Measurements from ENCODE around the gene SMARCE1. TPM values are rescaled to one million over a fixed set of nuclear protein-coding genes. Genes with fewer than 3 reads are reported as not detected.

Gene SMARCE1
- polyA plus RNA-seq, 1 donor (not counting 4 experiments of a cell fraction or from before 2014, with no cell fraction given), result 60.6 TPM

DNA sequence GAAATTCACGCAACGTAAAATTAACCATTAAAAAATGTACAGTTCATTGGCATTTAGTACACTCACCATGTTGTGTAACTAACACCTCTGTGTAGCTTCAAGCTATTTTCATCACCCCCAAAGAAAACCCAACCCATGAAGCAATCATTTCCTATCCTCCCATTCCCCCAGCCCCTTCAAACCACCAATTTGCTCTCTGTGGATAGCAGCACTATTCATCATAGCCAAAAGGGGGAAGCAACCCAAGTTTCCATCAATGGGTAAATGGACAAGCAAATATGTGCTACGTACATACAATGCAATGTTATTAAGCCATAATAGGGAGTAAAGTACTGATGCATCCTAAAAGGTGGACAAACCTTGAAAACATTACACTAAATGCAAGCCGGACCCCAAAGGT, 28.3 kb upstream of the SMARCE1 start:
- Histone ChIP-seq H2AFZ (ENCODE audit: control insufficient read depth, low read length) (no peak overlapping the region), H3K4me1 (ENCODE audit: control insufficient read depth, extremely low read depth, insufficient read depth, low read length) (peaks cover 6% of the 10 kb centered on the region), H3K9ac (ENCODE audit: control insufficient read depth, extremely low read depth, insufficient read depth, low read length) (no peak overlapping the region), H3K9me1 (ENCODE audit: control insufficient read depth, extremely low read depth, insufficient read depth, low read length) (no peaks in the 10 kb centered on the region), H3K36me3 (ENCODE audit: control insufficient read depth in 2 of 2, extremely low read depth in 1 of 2, insufficient read depth in 2 of 2, low read length in 2 of 2) (no peaks in the 10 kb centered on the region), H4K20me1 (ENCODE audit: control insufficient read depth, extremely low read depth, insufficient read depth, low read length) (no peaks in the 10 kb centered on the region), H3K9me3 (ENCODE audit: control insufficient read depth, low read depth, low read length) (no peaks in the 10 kb centered on the region), H3K27ac (ENCODE audit: control insufficient read depth, insufficient read depth, low read length) (no peak overlapping the region), H3K27me3 (ENCODE audit: control insufficient read depth, extremely low read depth, insufficient read depth, low read length) (peaks cover 17% of the 10 kb centered on the region), H3K4me3 (ENCODE audit: control insufficient read depth in 2 of 3, extremely low read depth in 1 of 3, insufficient read depth in 2 of 3, low read depth in 1 of 3, low read length in 3 of 3) (no peak overlapping the region), H3K4me2 (ENCODE audit: control insufficient read depth, extremely low read depth, insufficient read depth, low read depth, low read length) (no peak overlapping the region), H3K79me2 (ENCODE audit: control insufficient read depth, insufficient read depth, low read length) (no peaks in the 10 kb centered on the region)
- FAIRE-seq, result no peak
- dilution Hi-C loops (cut with MboI; ENCODE audit: extremely low pct_ligation_motif_present, low sequenced_read_pairs), result no loop called here
- no peak for TF ChIP-seq EZH2 (IDR thresholded peaks at IDR 0.05; ENCODE audit: low read length)
- TF ChIP-seq, protein P1, sequence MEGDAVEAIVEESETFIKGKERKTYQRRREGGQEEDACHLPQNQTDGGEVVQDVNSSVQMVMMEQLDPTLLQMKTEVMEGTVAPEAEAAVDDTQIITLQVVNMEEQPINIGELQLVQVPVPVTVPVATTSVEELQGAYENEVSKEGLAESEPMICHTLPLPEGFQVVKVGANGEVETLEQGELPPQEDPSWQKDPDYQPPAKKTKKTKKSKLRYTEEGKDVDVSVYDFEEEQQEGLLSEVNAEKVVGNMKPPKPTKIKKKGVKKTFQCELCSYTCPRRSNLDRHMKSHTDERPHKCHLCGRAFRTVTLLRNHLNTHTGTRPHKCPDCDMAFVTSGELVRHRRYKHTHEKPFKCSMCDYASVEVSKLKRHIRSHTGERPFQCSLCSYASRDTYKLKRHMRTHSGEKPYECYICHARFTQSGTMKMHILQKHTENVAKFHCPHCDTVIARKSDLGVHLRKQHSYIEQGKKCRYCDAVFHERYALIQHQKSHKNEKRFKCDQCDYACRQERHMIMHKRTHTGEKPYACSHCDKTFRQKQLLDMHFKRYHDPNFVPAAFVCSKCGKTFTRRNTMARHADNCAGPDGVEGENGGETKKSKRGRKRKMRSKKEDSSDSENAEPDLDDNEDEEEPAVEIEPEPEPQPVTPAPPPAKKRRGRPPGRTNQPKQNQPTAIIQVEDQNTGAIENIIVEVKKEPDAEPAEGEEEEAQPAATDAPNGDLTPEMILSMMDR (optimal IDR thresholded peaks at IDR 0.05 in 1 of 3, IDR thresholded peaks at IDR 0.05 in 1 of 3, conservative IDR thresholded peaks at IDR 0.05 in 1 of 3; ENCODE audit: extremely low read depth in 1 of 3, insufficient read depth in 2 of 3, low read length in 3 of 3), result no peak
- DNase-seq (ENCODE audit: low read depth, low spot score), result no peak

DNA sequence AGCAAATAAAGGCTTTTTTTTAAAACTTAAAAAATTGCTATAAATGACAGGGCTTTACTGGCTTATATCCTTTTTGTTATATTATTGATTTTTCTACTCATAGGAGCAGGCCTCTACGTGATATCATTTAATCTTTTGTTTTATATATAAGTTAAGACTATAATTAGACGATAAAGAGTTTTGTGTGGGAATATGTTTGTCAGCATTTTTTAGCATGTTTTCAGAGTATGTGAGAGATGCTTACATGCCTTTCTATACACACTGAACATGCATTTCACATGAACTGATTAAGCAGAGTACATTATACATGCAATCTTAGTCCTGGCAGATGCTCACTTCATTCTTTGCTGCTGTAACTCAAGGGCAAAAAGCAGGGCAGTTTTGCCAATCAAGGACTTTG, 25.0 kb upstream of the SMARCE1 start:
- Histone ChIP-seq H3K36me3 (ENCODE audit: control insufficient read depth in 2 of 2, extremely low read depth in 1 of 2, insufficient read depth in 2 of 2, low read length in 2 of 2) (no peaks in the 10 kb centered on the region), H3K4me2 (ENCODE audit: control insufficient read depth, extremely low read depth, insufficient read depth, low read depth, low read length) (no peak overlapping the region), H3K9me1 (ENCODE audit: control insufficient read depth, extremely low read depth, insufficient read depth, low read length) (no peaks in the 10 kb centered on the region), H3K9me3 (ENCODE audit: control insufficient read depth, low read depth, low read length) (no peaks in the 10 kb centered on the region), H3K4me3 (ENCODE audit: control insufficient read depth in 2 of 3, extremely low read depth in 1 of 3, insufficient read depth in 2 of 3, low read depth in 1 of 3, low read length in 3 of 3) (no peak overlapping the region), H2AFZ (ENCODE audit: control insufficient read depth, low read length) (no peak overlapping the region), H4K20me1 (ENCODE audit: control insufficient read depth, extremely low read depth, insufficient read depth, low read length) (no peaks in the 10 kb centered on the region), H3K9ac (ENCODE audit: control insufficient read depth, extremely low read depth, insufficient read depth, low read length) (no peak overlapping the region), H3K79me2 (ENCODE audit: control insufficient read depth, insufficient read depth, low read length) (no peaks in the 10 kb centered on the region), H3K27me3 (ENCODE audit: control insufficient read depth, extremely low read depth, insufficient read depth, low read length) (peaks cover 17% of the 10 kb centered on the region), H3K4me1 (ENCODE audit: control insufficient read depth, extremely low read depth, insufficient read depth, low read length) (no peaks in the 10 kb centered on the region), H3K27ac (ENCODE audit: control insufficient read depth, insufficient read depth, low read length) (no peak overlapping the region)
- TF ChIP-seq EZH2 (IDR thresholded peaks at IDR 0.05; ENCODE audit: low read length), result no peak
- TF ChIP-seq, protein P1 (optimal IDR thresholded peaks at IDR 0.05 in 1 of 3, IDR thresholded peaks at IDR 0.05 in 1 of 3, conservative IDR thresholded peaks at IDR 0.05 in 1 of 3; ENCODE audit: extremely low read depth in 1 of 3, insufficient read depth in 2 of 3, low read length in 3 of 3), result no peak
- DNase-seq (ENCODE audit: low read depth, low spot score) (no peak), FAIRE-seq (no peak)
- dilution Hi-C loops (cut with MboI; ENCODE audit: extremely low pct_ligation_motif_present, low sequenced_read_pairs), result no loop called here
